Neural progenitor cell (in vitro differentiated cells): ENCODE results near the gene DCC. TPM values are rescaled to one million over a fixed set of nuclear protein-coding genes. Genes with fewer than 3 reads are reported as not detected.

Source experiments
- DNase-seq: peaks from one replicate; pipeline ENCODE4 v3.0.0-alpha.2; 2016; ENCODE audit warnings: low spot score
- H2AFZ ChIP-seq: fragments of 200-600 bp; sonication (generic); replicated peaks from 2 replicates; pipeline ENCODE4 v1.6.1; 2016; ENCODE audit warnings: antibody characterized with exemption
- H3F3A ChIP-seq: fragments of 200-600 bp; sonication (generic); 2 replicates; pipeline ENCODE4 v1.6.1; 2016; ENCODE audit warnings: antibody characterized with exemption, low read depth
- H3K27ac ChIP-seq: fragments of 200-600 bp; sonication (generic); 2 replicates; pipeline ENCODE4 v1.5.1; 2016; ENCODE audit warnings: mild to moderate bottlenecking
- H3K27me3 ChIP-seq: fragments of 200-600 bp; sonication (generic); 2 replicates; pipeline ENCODE4 v1.6.1; 2016; ENCODE audit warnings: mild to moderate bottlenecking, moderate library complexity
- H3K36me3 ChIP-seq: fragments of 200-600 bp; sonication (generic); 2 replicates; pipeline ENCODE4 v1.5.1; 2016
- H3K4me1 ChIP-seq: fragments of 200-600 bp; sonication (generic); 2 replicates; pipeline ENCODE4 v1.6.1; 2016; ENCODE audit warnings: mixed run types
- H3K4me2 ChIP-seq: fragments of 200-600 bp; sonication (generic); 2 replicates; pipeline ENCODE4 v1.6.1; 2016
- H3K4me3 ChIP-seq: fragments of 200-600 bp; sonication (generic); 2 replicates; pipeline ENCODE4 v1.5.1; 2016
- H3K79me2 ChIP-seq: fragments of 200-600 bp; sonication (generic); 2 replicates; pipeline ENCODE4 v1.6.1; 2016; ENCODE audit warnings: low read depth
- H3K9ac ChIP-seq: fragments of 200-600 bp; sonication (generic); 2 replicates; pipeline ENCODE4 v1.6.1; 2016
- H3K9me3 ChIP-seq: fragments of 200-600 bp; sonication (generic); 2 replicates; pipeline ENCODE4 v1.5.1; 2016; ENCODE audit warnings: low read depth
- H4K20me1 ChIP-seq: fragments of 200-600 bp; sonication (generic); 2 replicates; pipeline ENCODE4 v1.6.1; 2016; ENCODE audit warnings: low read depth
- H3K27ac Mint-ChIP-seq: 3 replicates; pipeline ENCODE4 v1.8.0; 2021; ENCODE audit warnings: mixed read lengths
- H3K27me3 Mint-ChIP-seq: 2 replicates; pipeline ENCODE4 v1.8.0; 2022; ENCODE audit warnings: low read depth, mild to moderate bottlenecking, inconsistent platforms, moderate library complexity, mixed read lengths; ENCODE audit not compliant: insufficient read depth
- H3K36me3 Mint-ChIP-seq: 3 replicates; pipeline ENCODE4 v1.8.0; 2021; ENCODE audit warnings: mixed read lengths
- H3K4me1 Mint-ChIP-seq: 3 replicates; pipeline ENCODE4 v1.8.0; 2021; ENCODE audit warnings: mixed read lengths
- H3K4me3 Mint-ChIP-seq: 3 replicates; pipeline ENCODE4 v1.8.0; 2021; ENCODE audit warnings: mild to moderate bottlenecking, moderate library complexity, mixed read lengths
- H3K9me3 Mint-ChIP-seq: 3 replicates; pipeline ENCODE4 v1.8.0; 2020; ENCODE audit warnings: mixed read lengths
- CTCF ChIP-seq: fragments of 200-600 bp; sonication (generic); IDR thresholded peaks from 2 replicates; pipeline ENCODE4 v1.5.1; 2017; ENCODE audit warnings: antibody characterized with exemption, mild to moderate bottlenecking
- EZH2 ChIP-seq: fragments of 200-600 bp; sonication (generic); IDR thresholded peaks from 2 replicates; pipeline ENCODE4 v1.6.1; 2017; ENCODE audit warnings: antibody characterized with exemption, mild to moderate bottlenecking, moderate library complexity
- EZH2phosphoT487 ChIP-seq: fragments of 200-600 bp; sonication (generic); IDR thresholded peaks from 2 replicates; pipeline ENCODE4 v1.6.1; 2017; ENCODE audit warnings: antibody characterized with exemption
- total RNA-seq: library from RNA; depleted of rRNA; stranded (reverse); fragments of >200 nt; gene quantifications from 2 replicates; pipeline ENCODE4 v1.2.3, GENCODE V29; 2015; ENCODE audit warnings: low replicate concordance

Gene DCC
- total RNA-seq, 1 donor from 2014 or later: 0.41 TPM

GRCh38 chr18:52722904-52723303 lies 382.9 kb downstream of the DCC start:
- no peaks in the 10 kb centered on the region for H3K36me3 ChIP-seq
- H3K9ac ChIP-seq: no peak overlapping the region
- TF ChIP-seq EZH2phosphoT487: peak; percentile 69
- TF ChIP-seq EZH2: no peak
- H3K9me3 Mint-ChIP-seq: peaks cover 3% of the 10 kb centered on the region
- H3K4me1 Mint-ChIP-seq: peaks cover 25% of the 10 kb centered on the region
- H3K9me3 ChIP-seq: no peaks in the 10 kb centered on the region
- no peak overlapping the region for H3K4me3 ChIP-seq
- no peaks in the 10 kb centered on the region for H3K79me2 ChIP-seq
- H3K4me3 Mint-ChIP-seq: no peak overlapping the region
- peaks cover 5% of the 10 kb centered on the region for H3K36me3 Mint-ChIP-seq
- H4K20me1 ChIP-seq: no peaks in the 10 kb centered on the region
- H3K4me2 ChIP-seq: peak overlapping the region; percentile 5
- H3F3A ChIP-seq: peaks cover 9% of the 10 kb centered on the region
- no peaks in the 10 kb centered on the region for H3K27me3 ChIP-seq
- H2AFZ ChIP-seq: no peak overlapping the region
- H3K27me3 Mint-ChIP-seq: no peaks in the 10 kb centered on the region
- H3K4me1 ChIP-seq: peaks cover 10% of the 10 kb centered on the region
- no peak overlapping the region for H3K27ac Mint-ChIP-seq
- H3K27ac ChIP-seq: no peak overlapping the region
- DNase-seq: peak; percentile 63

- no peak overlapping the region for H2AFZ ChIP-seq
- H3K36me3 ChIP-seq: no peaks in the 10 kb centered on the region
- peaks cover 3% of the 10 kb centered on the region for H3K9me3 Mint-ChIP-seq
- DNase-seq: no peak
- no peaks in the 10 kb centered on the region for H3K27me3 ChIP-seq
- no peaks in the 10 kb centered on the region for H3K9me3 ChIP-seq
- H3K4me3 Mint-ChIP-seq: no peak overlapping the region
- H3K27ac ChIP-seq: no peak overlapping the region
- no peak overlapping the region for H3K4me3 ChIP-seq
- peaks cover 28% of the 10 kb centered on the region for H3K4me1 Mint-ChIP-seq
- no peak overlapping the region for H3K9ac ChIP-seq
- H3K36me3 Mint-ChIP-seq: peaks cover 5% of the 10 kb centered on the region
- H3K27me3 Mint-ChIP-seq: no peaks in the 10 kb centered on the region
- peaks cover 10% of the 10 kb centered on the region for H3K4me1 ChIP-seq
- H3F3A ChIP-seq: peaks cover 9% of the 10 kb centered on the region
- H4K20me1 ChIP-seq: no peaks in the 10 kb centered on the region
- H3K27ac Mint-ChIP-seq: no peak overlapping the region
- TF ChIP-seq EZH2phosphoT487: no peak
- no peak for TF ChIP-seq EZH2
- TF ChIP-seq CTCF: no peak
- no peaks in the 10 kb centered on the region for H3K79me2 ChIP-seq
- peak overlapping the region; percentile 5 for H3K4me2 ChIP-seq
Measured at GRCh38 chr18:52723550-52723970, 383.6 kb downstream of the DCC start.

- Histone ChIP-seq H3K79me2 (no peaks in the 10 kb centered on the region), H4K20me1 (no peaks in the 10 kb centered on the region), H3K4me2 (no peak overlapping the region), H3F3A (no peaks in the 10 kb centered on the region), H3K4me3 (no peak overlapping the region), H3K4me1 (no peaks in the 10 kb centered on the region), H2AFZ (no peak overlapping the region), H3K27ac (no peak overlapping the region), H3K9ac (no peak overlapping the region), H3K9me3 (no peaks in the 10 kb centered on the region), H3K36me3 (no peaks in the 10 kb centered on the region), H3K27me3 (no peaks in the 10 kb centered on the region)
- H3K4me3 Mint-ChIP-seq: no peak overlapping the region
- TF ChIP-seq EZH2phosphoT487: no peak
- no peak for TF ChIP-seq CTCF
- no peak for TF ChIP-seq EZH2
- H3K9me3 Mint-ChIP-seq: no peaks in the 10 kb centered on the region
- DNase-seq: no peak
- H3K27me3 Mint-ChIP-seq: no peaks in the 10 kb centered on the region
- peaks cover 11% of the 10 kb centered on the region for H3K4me1 Mint-ChIP-seq
- no peak overlapping the region for H3K27ac Mint-ChIP-seq
- no peaks in the 10 kb centered on the region for H3K36me3 Mint-ChIP-seq
Measured at GRCh38 chr18:52730972-52731619, 391.1 kb downstream of the DCC start.

- no peaks in the 10 kb centered on the region for H3K79me2 ChIP-seq
- peaks cover 8% of the 10 kb centered on the region for H3K4me1 Mint-ChIP-seq
- no peaks in the 10 kb centered on the region for H3K36me3 ChIP-seq
- no peak overlapping the region for H3K4me2 ChIP-seq
- no peaks in the 10 kb centered on the region for H3K27me3 Mint-ChIP-seq
- H3K4me1 ChIP-seq: no peaks in the 10 kb centered on the region
- H3K9me3 Mint-ChIP-seq: no peaks in the 10 kb centered on the region
- H3K27ac Mint-ChIP-seq: no peak overlapping the region
- no peaks in the 10 kb centered on the region for H3K36me3 Mint-ChIP-seq
- H4K20me1 ChIP-seq: no peaks in the 10 kb centered on the region
- no peak for DNase-seq
- H3F3A ChIP-seq: no peaks in the 10 kb centered on the region
- no peak overlapping the region for H3K4me3 ChIP-seq
- no peaks in the 10 kb centered on the region for H3K27me3 ChIP-seq
- H3K9me3 ChIP-seq: no peaks in the 10 kb centered on the region
- H3K4me3 Mint-ChIP-seq: no peak overlapping the region
- no peak for TF ChIP-seq CTCF
- TF ChIP-seq EZH2: no peak
- TF ChIP-seq EZH2phosphoT487: no peak
- no peak overlapping the region for H2AFZ ChIP-seq
- H3K9ac ChIP-seq: no peak overlapping the region
- no peak overlapping the region for H3K27ac ChIP-seq
Measured at GRCh38 chr18:52738946-52739345, 398.9 kb downstream of the DCC start.
